ENCODE results near the gene SEMA6C. TPM values are rescaled to one million over a fixed set of nuclear protein-coding genes. Genes with fewer than 3 reads are reported as not detected.
"Not testable (repeated sequence)": the region's sequence is repeated elsewhere in the genome, so short reads cannot be mapped to it uniquely, and the experiment has no call there.

Gene SEMA6C
- total RNA-seq, 1 donor from 2014 or later: 6.7 TPM

- Histone ChIP-seq H3K27me3 (no peaks in the 10 kb centered on the region), H3K4me3 (no peak overlapping the region), H3K27ac (no peak overlapping the region), H3K36me3 (peaks cover 11% of the 10 kb centered on the region), H3K9me3 (no peaks in the 10 kb centered on the region), H3K4me1 (no peaks in the 10 kb centered on the region)
- DNase-seq: no peak
- intact Hi-C loops (cut with DNase I): no loop called here
- TF ChIP-seq CTCF (IDR thresholded peaks at IDR 0.05): no peak
- ATAC-seq: no peak
Observed at GRCh38 chr1:151113877-151114276, 32.6 kb downstream of the SEMA6C start.

GRCh38 chr1:151108331-151108730, 38.1 kb downstream of the SEMA6C start:
- DNase-seq: no peak
- TF ChIP-seq CTCF (IDR thresholded peaks at IDR 0.05): no peak

GRCh38 chr1:151106894-151107293, 39.5 kb downstream of the SEMA6C start:
- intact Hi-C loops (cut with DNase I): no loop called here
- ATAC-seq (no peak), DNase-seq (no peak)
- H3K4me1 ChIP-seq: no peaks in the 10 kb centered on the region
- H3K4me3 ChIP-seq: no peak overlapping the region
- H3K27ac ChIP-seq: no peak overlapping the region
- H3K27me3 ChIP-seq: no peaks in the 10 kb centered on the region
- TF ChIP-seq CTCF (IDR thresholded peaks at IDR 0.05): no peak
- no peaks in the 10 kb centered on the region for H3K9me3 ChIP-seq
- H3K36me3 ChIP-seq: peaks cover 28% of the 10 kb centered on the region

More at GRCh38 chr1:151108331-151108730, 38.1 kb downstream of the SEMA6C start:
- Histone ChIP-seq H3K9me3 (no peaks in the 10 kb centered on the region), H3K27ac (no peak overlapping the region), H3K36me3 (peaks cover 26% of the 10 kb centered on the region), H3K4me1 (no peaks in the 10 kb centered on the region), H3K4me3 (no peak overlapping the region), H3K27me3 (no peaks in the 10 kb centered on the region)
- no peak for ATAC-seq
- intact Hi-C loops (cut with DNase I): no loop called here

- no peak for ATAC-seq
- Histone ChIP-seq H3K9me3 (no peaks in the 10 kb centered on the region), H3K36me3 (peaks cover 28% of the 10 kb centered on the region), H3K4me1 (no peaks in the 10 kb centered on the region), H3K4me3 (no peak overlapping the region), H3K27ac (no peak overlapping the region), H3K27me3 (no peaks in the 10 kb centered on the region)
- DNase-seq: no peak
- intact Hi-C loops (cut with DNase I): loop anchor here (5.0 kb wide), 1 partner anchor 53 kb away; the partner anchor contains the start of gene TNFAIP8L2
- TF ChIP-seq CTCF (IDR thresholded peaks at IDR 0.05): no peak
Observed at GRCh38 chr1:151104630-151105029, 41.8 kb downstream of the SEMA6C start.

- TF ChIP-seq CTCF (IDR thresholded peaks at IDR 0.05): no peak
- Histone ChIP-seq H3K4me3 (no peak overlapping the region), H3K9me3 (no peaks in the 10 kb centered on the region), H3K36me3 (peaks cover under 1% of the 10 kb centered on the region), H3K27me3 (no peaks in the 10 kb centered on the region), H3K4me1 (no peaks in the 10 kb centered on the region), H3K27ac (no peak overlapping the region)
- intact Hi-C loops (cut with DNase I): no loop called here
- DNase-seq: no peak
- no peak for ATAC-seq
Observed at GRCh38 chr1:151098126-151098525, 48.3 kb downstream of the SEMA6C start.

GRCh38 chr1:151097426-151097825, 49.0 kb downstream of the SEMA6C start:
- intact Hi-C loops (cut with DNase I); ATAC-seq: not testable (repeated sequence)

More at GRCh38 chr1:151097426-151097825, 49.0 kb downstream of the SEMA6C start:
- not testable (repeated sequence) for H3K4me1 ChIP-seq, H3K4me3 ChIP-seq, H3K27ac ChIP-seq, H3K27me3 ChIP-seq, H3K36me3 ChIP-seq, H3K9me3 ChIP-seq
- peak; percentile 10 for DNase-seq

All from upper lobe of right lung (tissue), 1 donor.